Measurements from ENCODE around the gene GPC1.

GPC1 gene

DNA sequence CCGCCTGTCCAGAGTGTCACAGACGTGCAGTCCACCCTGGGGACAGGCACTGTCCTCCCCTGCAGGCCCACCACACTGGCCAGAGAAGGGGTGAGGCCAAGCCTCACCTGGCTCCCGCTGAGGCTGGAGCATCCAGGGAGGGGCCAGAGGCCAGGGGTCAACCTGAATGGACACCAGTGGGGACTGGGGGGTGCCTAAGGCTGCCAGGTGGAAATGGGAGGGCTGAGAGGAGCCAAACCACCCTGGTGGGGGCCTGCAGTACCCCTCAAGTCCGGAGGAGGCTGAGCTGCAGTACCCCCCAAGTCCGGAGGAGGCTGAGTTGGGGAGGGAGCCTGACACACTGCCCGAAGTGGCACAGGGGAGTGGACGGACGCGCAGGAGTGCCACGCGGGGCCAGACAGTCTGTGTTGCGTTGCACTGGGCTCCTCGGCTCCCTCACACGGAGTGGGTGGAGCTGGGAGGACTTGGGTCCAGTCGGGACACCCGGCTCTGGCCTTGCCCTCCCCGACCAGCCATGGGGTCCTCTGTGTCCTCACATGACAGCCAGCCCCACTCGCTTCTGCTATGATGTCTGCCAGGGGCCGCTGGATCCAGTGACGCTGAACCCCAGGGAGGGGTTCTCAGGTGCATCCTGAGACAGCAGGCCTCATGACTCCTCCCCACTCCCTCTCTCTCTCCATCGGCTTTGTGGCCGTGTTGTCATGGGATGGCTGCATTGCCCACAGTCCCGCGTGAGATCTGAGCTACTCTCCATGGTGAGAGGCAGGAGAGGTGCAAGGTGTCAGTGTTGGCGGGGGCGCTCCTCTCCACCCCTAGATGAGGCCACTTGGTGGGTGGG lies 22.3 kb upstream of the GPC1 start:
- Histone ChIP-seq H3K9me3 (ENCODE audit: control insufficient read depth, low read length) (no peaks in the 10 kb centered on the region), H3K27me3 (ENCODE audit: control insufficient read depth, insufficient read depth, low read length, poor library complexity, severe bottlenecking) (no peaks in the 10 kb centered on the region), H3K4me1 (ENCODE audit: control insufficient read depth, insufficient read depth, low read length) (peaks cover 2% of the 10 kb centered on the region), H3K4me3 (ENCODE audit: insufficient read depth, low read depth, low read length) (no peak overlapping the region), H3K36me3 (ENCODE audit: control insufficient read depth, insufficient read depth, low read length) (no peaks in the 10 kb centered on the region), H3K27ac (ENCODE audit: insufficient read depth, low read depth, low read length, poor library complexity, severe bottlenecking) (no peak overlapping the region)
- WGBS, 2 experiments, result 93 to 94% methylated on average over 26 of the region's 26 CpGs

DNA sequence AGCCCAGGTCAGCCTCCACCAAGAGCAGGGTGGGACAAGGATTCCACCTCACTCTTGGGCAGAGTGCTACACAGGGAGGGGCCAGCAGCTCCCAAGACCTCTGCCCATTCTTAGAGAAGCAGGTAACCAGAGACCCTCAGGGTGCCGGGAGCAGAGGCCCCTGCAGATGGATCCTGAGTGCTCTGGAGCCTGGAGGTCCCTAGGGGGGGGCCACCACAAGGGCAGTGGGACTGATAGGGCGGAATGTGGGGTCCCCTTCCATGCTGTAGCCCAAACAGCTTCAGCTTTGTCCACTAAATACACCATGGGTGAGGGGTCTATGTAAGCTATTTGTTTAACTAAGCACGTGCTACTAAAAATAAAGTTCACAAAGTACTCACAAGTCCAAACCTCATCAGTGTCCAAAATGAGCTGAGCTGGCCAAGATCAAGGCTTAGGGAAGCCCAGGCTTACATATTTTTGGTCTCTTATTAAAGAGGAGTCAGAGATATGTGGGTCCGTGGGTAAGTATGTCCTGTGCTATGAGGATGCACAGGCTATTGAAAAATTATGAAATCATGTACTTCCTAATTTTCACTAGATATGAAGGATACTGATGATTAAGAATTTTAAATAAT lies 21.5 kb upstream of the GPC1 start:
- Histone ChIP-seq H3K27me3 (ENCODE audit: control insufficient read depth, insufficient read depth, low read length, poor library complexity, severe bottlenecking) (no peaks in the 10 kb centered on the region), H3K4me1 (ENCODE audit: control insufficient read depth, insufficient read depth, low read length) (peaks cover 2% of the 10 kb centered on the region), H3K4me3 (ENCODE audit: insufficient read depth, low read depth, low read length) (no peak overlapping the region), H3K27ac (ENCODE audit: insufficient read depth, low read depth, low read length, poor library complexity, severe bottlenecking) (no peak overlapping the region), H3K9me3 (ENCODE audit: control insufficient read depth, low read length) (peaks cover 3% of the 10 kb centered on the region), H3K36me3 (ENCODE audit: control insufficient read depth, insufficient read depth, low read length) (no peaks in the 10 kb centered on the region)
- 86 to 93% methylated on average over 3 to 4 of the region's 4 CpGs for WGBS, 2 experiments

DNA sequence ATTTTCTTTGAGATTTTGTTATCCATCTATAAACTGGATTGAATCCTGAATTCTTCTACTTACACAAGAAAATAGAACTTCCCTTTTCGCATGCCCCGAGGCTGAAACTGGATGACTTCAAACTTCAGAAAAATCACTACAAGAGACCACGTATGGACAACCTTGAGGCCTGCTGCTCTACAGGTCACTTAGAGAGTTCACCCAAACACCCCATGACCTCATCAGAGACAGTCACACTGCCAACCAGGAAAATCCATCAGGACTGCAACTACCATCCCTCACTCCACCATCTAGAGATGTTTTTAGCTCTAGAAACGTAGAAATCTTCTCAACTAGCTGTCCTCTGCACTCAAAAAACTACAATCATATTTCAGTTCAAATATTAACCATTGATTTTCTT lies 18.6 kb upstream of the GPC1 start:
- no peaks in the 10 kb centered on the region for H3K27me3 ChIP-seq (ENCODE audit: control insufficient read depth, insufficient read depth, low read length, poor library complexity, severe bottlenecking)
- WGBS, 2 experiments, result 79 to 87% methylated on average over 4 of the region's 4 CpGs

GRCh38 chr2:240418311-240418710 lies 17.2 kb upstream of the GPC1 start:
- H3K36me3 ChIP-seq (ENCODE audit: control insufficient read depth, insufficient read depth, low read length), result no peaks in the 10 kb centered on the region
- 88 to 91% methylated on average over 1 of the region's 1 CpG for WGBS, 2 experiments
- H3K4me1 ChIP-seq (ENCODE audit: control insufficient read depth, insufficient read depth, low read length), result no peaks in the 10 kb centered on the region
- no peaks in the 10 kb centered on the region for H3K27me3 ChIP-seq (ENCODE audit: control insufficient read depth, insufficient read depth, low read length, poor library complexity, severe bottlenecking)
- no peak overlapping the region for H3K27ac ChIP-seq (ENCODE audit: insufficient read depth, low read depth, low read length, poor library complexity, severe bottlenecking)
- H3K9me3 ChIP-seq (ENCODE audit: control insufficient read depth, low read length), result peaks cover 6% of the 10 kb centered on the region
- no peak overlapping the region for H3K4me3 ChIP-seq (ENCODE audit: insufficient read depth, low read depth, low read length)

More for the DNA sequence above, 18.6 kb upstream of the GPC1 start:
- peaks cover 2% of the 10 kb centered on the region for H3K4me1 ChIP-seq (ENCODE audit: control insufficient read depth, insufficient read depth, low read length)
- H3K4me3 ChIP-seq (ENCODE audit: insufficient read depth, low read depth, low read length), result no peak overlapping the region
- no peaks in the 10 kb centered on the region for H3K36me3 ChIP-seq (ENCODE audit: control insufficient read depth, insufficient read depth, low read length)
- H3K27ac ChIP-seq (ENCODE audit: insufficient read depth, low read depth, low read length, poor library complexity, severe bottlenecking), result no peak overlapping the region
- peaks cover 6% of the 10 kb centered on the region for H3K9me3 ChIP-seq (ENCODE audit: control insufficient read depth, low read length)

DNA sequence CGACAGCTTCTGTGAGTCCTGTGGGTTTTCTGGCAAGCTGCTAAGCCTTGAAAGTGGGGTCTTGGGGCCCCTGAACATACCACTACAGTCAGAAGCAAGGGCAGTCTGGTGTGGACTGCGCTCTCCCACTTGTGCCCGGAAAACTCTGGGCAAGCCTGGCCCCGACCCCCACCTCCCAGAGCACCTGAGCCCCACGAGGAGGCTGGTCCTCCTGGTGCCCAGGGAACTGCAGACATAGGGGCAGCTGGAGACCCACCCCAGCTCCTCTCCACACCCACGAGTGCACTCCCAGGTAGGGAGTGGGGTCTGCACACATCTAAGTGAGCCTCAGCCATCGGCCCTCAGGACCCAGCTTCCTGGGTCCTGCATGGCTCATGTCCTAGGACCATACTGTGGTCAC lies 16.2 kb upstream of the GPC1 start:
- Histone ChIP-seq H3K36me3 (ENCODE audit: control insufficient read depth, insufficient read depth, low read length) (no peaks in the 10 kb centered on the region), H3K27ac (ENCODE audit: insufficient read depth, low read depth, low read length, poor library complexity, severe bottlenecking) (no peak overlapping the region), H3K9me3 (ENCODE audit: control insufficient read depth, low read length) (peaks cover 6% of the 10 kb centered on the region), H3K27me3 (ENCODE audit: control insufficient read depth, insufficient read depth, low read length, poor library complexity, severe bottlenecking) (no peaks in the 10 kb centered on the region), H3K4me1 (ENCODE audit: control insufficient read depth, insufficient read depth, low read length) (no peaks in the 10 kb centered on the region), H3K4me3 (ENCODE audit: insufficient read depth, low read depth, low read length) (no peak overlapping the region)
- WGBS, 2 experiments, result 88% methylated on average over 7 of the region's 7 CpGs

DNA sequence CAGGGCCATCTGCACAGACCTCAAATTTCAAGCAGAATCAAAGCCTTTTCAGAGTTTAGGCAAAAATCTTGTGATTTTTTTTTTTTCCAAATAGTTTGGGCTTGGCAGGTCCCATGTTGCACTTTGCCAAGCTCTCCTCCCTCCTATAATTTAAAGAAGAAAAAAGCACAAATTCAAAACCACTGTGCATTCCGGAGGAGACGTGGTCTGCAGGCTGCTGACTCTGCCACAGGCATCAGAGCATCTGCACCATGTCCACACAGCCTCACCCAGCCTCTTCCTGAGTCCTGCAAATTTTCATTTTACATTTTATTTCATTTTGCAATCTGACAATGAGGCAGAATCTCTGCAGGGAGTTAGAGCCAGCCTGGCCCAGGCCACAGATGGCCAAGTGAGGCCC lies 15.7 kb upstream of the GPC1 start:
- Histone ChIP-seq H3K36me3 (ENCODE audit: control insufficient read depth, insufficient read depth, low read length) (no peaks in the 10 kb centered on the region), H3K27ac (ENCODE audit: insufficient read depth, low read depth, low read length, poor library complexity, severe bottlenecking) (no peak overlapping the region), H3K9me3 (ENCODE audit: control insufficient read depth, low read length) (peaks cover 6% of the 10 kb centered on the region), H3K4me3 (ENCODE audit: insufficient read depth, low read depth, low read length) (no peak overlapping the region), H3K4me1 (ENCODE audit: control insufficient read depth, insufficient read depth, low read length) (no peaks in the 10 kb centered on the region), H3K27me3 (ENCODE audit: control insufficient read depth, insufficient read depth, low read length, poor library complexity, severe bottlenecking) (no peaks in the 10 kb centered on the region)
- WGBS, 2 experiments, result 85 to 92% methylated on average over 2 of the region's 2 CpGs

GRCh38 chr2:240420206-240421104 lies 15.0 kb upstream of the GPC1 start:
- Histone ChIP-seq H3K27me3 (ENCODE audit: control insufficient read depth, insufficient read depth, low read length, poor library complexity, severe bottlenecking) (no peaks in the 10 kb centered on the region), H3K36me3 (ENCODE audit: control insufficient read depth, insufficient read depth, low read length) (no peaks in the 10 kb centered on the region), H3K9me3 (ENCODE audit: control insufficient read depth, low read length) (peaks cover 6% of the 10 kb centered on the region), H3K4me3 (ENCODE audit: insufficient read depth, low read depth, low read length) (no peak overlapping the region), H3K4me1 (ENCODE audit: control insufficient read depth, insufficient read depth, low read length) (no peaks in the 10 kb centered on the region), H3K27ac (ENCODE audit: insufficient read depth, low read depth, low read length, poor library complexity, severe bottlenecking) (no peak overlapping the region)
- 89 to 92% methylated on average over 18 of the region's 18 CpGs for WGBS, 2 experiments

GRCh38 chr2:240421381-240421780 lies 14.1 kb upstream of the GPC1 start:
- H3K4me1 ChIP-seq (ENCODE audit: control insufficient read depth, insufficient read depth, low read length), result no peaks in the 10 kb centered on the region
- H3K4me3 ChIP-seq (ENCODE audit: insufficient read depth, low read depth, low read length), result no peak overlapping the region
- 87 to 93% methylated on average over 3 of the region's 3 CpGs for WGBS, 2 experiments
- no peaks in the 10 kb centered on the region for H3K27me3 ChIP-seq (ENCODE audit: control insufficient read depth, insufficient read depth, low read length, poor library complexity, severe bottlenecking)
- H3K27ac ChIP-seq (ENCODE audit: insufficient read depth, low read depth, low read length, poor library complexity, severe bottlenecking), result no peak overlapping the region
- no peaks in the 10 kb centered on the region for H3K36me3 ChIP-seq (ENCODE audit: control insufficient read depth, insufficient read depth, low read length)
- H3K9me3 ChIP-seq (ENCODE audit: control insufficient read depth, low read length), result peaks cover 6% of the 10 kb centered on the region

GRCh38 chr2:240422658-240423329 lies 12.7 kb upstream of the GPC1 start:
- peaks cover 6% of the 10 kb centered on the region for H3K9me3 ChIP-seq (ENCODE audit: control insufficient read depth, low read length)
- H3K27ac ChIP-seq (ENCODE audit: insufficient read depth, low read depth, low read length, poor library complexity, severe bottlenecking), result no peak overlapping the region
- no peaks in the 10 kb centered on the region for H3K4me1 ChIP-seq (ENCODE audit: control insufficient read depth, insufficient read depth, low read length)
- H3K27me3 ChIP-seq (ENCODE audit: control insufficient read depth, insufficient read depth, low read length, poor library complexity, severe bottlenecking), result no peaks in the 10 kb centered on the region
- no peaks in the 10 kb centered on the region for H3K36me3 ChIP-seq (ENCODE audit: control insufficient read depth, insufficient read depth, low read length)
- no peak overlapping the region for H3K4me3 ChIP-seq (ENCODE audit: insufficient read depth, low read depth, low read length)
- 73 to 79% methylated on average over 5 to 6 of the region's 6 CpGs for WGBS, 2 experiments
